Left colon (tissue), 2 donors: Measurements from ENCODE around the gene SMG7. TPM values are rescaled to one million over a fixed set of nuclear protein-coding genes. Genes with fewer than 3 reads are reported as not detected.

Source experiments
- ATAC-seq: fragments of 200-7000 bp; cut with Tn5 transposase; one replicate; pipeline ENCODE4 v1.9.1; 2020; ENCODE audit warnings: mild to moderate bottlenecking, moderate library complexity
- DNase-seq, 2 donors: peaks; one replicate each; pipeline ENCODE4 v3.0.0-alpha.2; 2020
- intact Hi-C, 2 donors: fragments of 100-400 bp; cut with DNase I in 1 of 2; cut with micrococcal nuclease in 1 of 2; formaldehyde crosslinking; loops; one replicate each; pipeline versions ENCODE4 v1.11.2 to v1.14.0; 2022; cut with DNase I, micrococcal nuclease
- total RNA-seq, 2 donors: library from RNA; stranded (reverse); fragmentation: NEBNext Ultra II Directional; extraction: Animal tissue kit (Norgen Biotek cat#: 25700); gene quantifications; one replicate each; pipeline ENCODE4 v1.2.1, GENCODE V29; 2021
- donor health status: DM: no; HTN: no; CAD: no.
- donor health status: DM: yes; HTN: yes; CAD: no.

The SMG7 gene
- total RNA-seq, 2 donors from 2014 or later = 53.4 to 56.3 TPM

DNA sequence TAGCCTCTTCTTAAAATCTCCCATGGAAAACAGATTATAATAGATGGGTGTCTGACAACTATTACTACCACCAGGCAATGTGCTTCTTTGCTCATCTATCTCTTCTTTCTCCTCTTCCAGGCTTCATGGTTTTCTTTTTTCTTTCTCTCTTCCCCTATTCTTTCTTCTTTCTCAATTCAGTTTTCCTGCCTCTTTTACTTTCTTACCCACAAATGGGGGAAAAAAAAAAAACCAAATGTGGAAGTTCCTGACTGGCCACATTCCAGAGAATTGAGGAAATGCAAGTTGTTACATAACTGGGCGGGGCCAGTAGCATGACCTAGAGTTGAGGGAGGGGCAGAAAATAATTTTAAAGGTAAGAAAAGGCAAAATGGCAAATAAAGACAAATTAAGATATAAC is 10.9 kb upstream of the SMG7 start:
- ATAC-seq = peak; percentile 68
- peak; percentile 36 for DNase-seq
- intact Hi-C loops = no loop called here

DNA sequence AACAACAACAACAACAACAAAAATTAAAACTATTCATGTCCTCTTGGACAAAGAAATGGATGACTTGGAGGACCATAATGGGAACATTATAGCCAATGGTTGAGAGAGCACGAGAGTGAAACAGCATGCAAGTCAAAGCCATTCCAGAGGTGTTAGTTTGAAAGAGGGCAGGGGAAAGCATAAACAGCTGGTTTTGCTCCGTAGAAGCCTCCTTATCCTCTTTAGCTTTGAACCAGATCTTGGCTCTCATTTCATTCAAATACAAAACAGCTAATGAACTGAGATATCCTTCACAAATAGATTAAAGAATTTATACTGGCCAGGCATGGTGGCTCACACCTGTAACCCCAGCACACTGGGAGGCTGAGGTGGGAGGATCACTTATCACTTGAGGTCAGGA is 8.7 kb upstream of the SMG7 start:
- no peak for ATAC-seq
- intact Hi-C loops = no loop called here
- DNase-seq = no peak

GRCh38 chr1:183466781-183467180 is 5.5 kb upstream of the SMG7 start:
- ATAC-seq (no peak), DNase-seq (no peak)
- intact Hi-C loops = no loop called here

DNA sequence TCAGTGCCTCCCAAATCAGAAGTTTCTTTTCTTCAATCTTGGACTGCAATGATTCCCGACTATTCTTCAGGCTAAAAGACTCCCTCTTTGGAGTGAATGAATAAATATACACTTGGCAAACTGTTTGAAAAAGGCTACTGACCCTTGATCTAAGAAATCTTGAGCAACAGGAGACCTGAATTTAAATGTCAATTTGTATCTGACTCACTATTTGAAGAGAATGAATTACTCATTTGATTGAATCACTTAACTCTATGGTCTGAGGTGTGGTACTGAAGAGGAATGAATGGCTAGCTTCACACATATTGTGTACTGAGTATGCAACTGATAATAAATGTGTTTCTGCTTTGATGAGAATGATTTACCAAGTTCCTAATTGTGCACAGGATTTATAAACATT is 4.6 kb upstream of the SMG7 start:
- ATAC-seq = peak; percentile 31
- intact Hi-C loops = no loop called here

GRCh38 chr1:183470147-183470960 is 1.9 kb upstream of the SMG7 start:
- ATAC-seq (peak; percentile 68), DNase-seq (peak; percentile 93 to 95)
- intact Hi-C loops = loop anchor here in 1 of 2 donors (5.0 kb wide), 1 partner anchor 152 kb away; no protein-coding TSS in a partner anchor

More for the DNA sequence above, 4.6 kb upstream of the SMG7 start:
- no peak for DNase-seq

DNA sequence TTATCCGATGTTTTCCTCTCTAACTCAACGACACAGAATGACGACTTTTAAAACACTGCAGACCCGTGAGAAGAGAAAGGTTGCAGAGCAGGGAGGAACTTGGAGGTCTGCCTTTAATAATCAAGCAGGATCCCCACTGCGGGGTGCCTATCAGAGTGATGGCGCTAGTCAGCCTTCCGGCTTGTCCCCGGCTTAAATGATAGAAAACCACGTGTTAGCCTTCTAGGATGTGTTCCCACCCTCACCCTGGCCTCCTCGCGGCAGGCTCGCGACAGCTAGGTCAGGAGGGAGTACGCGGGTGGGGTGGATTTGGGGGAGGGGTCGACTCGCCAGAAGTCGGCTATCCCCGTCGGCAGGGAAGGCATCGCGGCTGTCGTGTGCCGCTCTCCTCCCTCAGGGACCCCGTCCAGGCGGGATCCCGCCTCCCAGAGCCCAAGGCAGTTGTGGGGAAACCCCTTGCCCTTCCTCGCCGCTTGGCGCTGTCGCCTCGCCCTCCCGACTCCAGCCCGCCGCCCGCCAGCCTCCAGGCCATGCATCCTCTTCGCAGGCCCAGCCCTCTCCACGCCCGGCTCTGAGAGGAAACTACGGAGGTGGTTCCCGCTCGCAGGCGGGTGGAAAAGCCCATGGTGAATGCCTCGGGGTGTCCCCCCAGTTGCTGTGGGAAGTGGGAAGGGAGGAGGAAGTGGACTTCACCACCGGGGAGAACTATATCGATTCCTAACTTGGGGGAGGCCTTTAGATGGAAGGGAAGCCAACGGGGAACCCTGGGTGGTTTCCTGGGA is 1.1 kb upstream of the SMG7 start:
- ATAC-seq (peak; percentile 47), DNase-seq (peak; percentile 79 to 80)
- intact Hi-C loops = loop anchor here in 1 of 2 donors (5.0 kb wide), 1 partner anchor 151 kb away; no protein-coding TSS in a partner anchor

DNA sequence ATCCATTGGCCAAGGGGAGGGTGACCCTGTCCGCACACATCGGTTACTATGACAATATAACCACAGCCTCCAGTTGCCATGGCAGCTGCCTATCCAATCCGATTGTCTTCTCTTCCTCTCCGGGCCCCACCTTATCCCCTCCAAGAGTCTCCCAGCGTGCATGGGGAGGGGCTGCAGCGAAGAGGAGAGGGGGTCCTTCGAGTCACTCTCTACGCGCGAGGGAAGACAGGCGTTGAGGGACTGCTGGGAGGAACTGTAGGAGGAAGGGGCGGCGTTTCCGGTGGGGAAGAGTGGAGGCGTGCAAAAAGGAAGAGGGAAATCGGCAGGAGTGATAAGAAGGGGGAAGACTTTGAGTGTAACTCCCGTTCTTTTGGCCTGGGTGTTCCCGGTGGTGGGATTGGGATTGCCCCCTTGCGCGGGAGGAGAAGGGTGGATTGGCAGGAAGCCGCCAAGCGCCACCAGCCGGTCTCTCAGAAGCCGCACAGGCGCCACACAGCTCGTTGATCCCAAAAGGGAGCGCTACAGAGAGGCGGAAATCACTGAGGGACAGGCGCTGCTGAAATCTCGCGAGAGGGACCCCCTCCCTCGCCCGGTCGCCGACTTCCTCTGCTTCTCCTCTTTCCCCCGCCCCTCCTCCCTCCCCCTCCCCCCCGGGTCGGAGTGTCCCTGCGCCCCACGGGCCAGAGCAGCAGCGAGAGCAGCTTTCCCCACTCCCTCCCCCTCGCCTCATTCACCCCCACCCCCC is 384 bp upstream of the SMG7 start:
- ATAC-seq (peak; percentile 64), DNase-seq (peak; percentile 98)
- intact Hi-C loops = loop anchor here in 1 of 2 donors (5.0 kb wide), 1 partner anchor 150 kb away; no protein-coding TSS in a partner anchor

- DNase-seq (peak in 1 of 2 donors; percentile 18), ATAC-seq (no peak)
- intact Hi-C loops = loop anchor here in 1 of 2 donors (5.0 kb wide), 1 partner anchor 149 kb away; no protein-coding TSS in a partner anchor
These were observed 878 bp downstream of the SMG7 start for GRCh38 chr1:183473217-183473536.

DNA sequence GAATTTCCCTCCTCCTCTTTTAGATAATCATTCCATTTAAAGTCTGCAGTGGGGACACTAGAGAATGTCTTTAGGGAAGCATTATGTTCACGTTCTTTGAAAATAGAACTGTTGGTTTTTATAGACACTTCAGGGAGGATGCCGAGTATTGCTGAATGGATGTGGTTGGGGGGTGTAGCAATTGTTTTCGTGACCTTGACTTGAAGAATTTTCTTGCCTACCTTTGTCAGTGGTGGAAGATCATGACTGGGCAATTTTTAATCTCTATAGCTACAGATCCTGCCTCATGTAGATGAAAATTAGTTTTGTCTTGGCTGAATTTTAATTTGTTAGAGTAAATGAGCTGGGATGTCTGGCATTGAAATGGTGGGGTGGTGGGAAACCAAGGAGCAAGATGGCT is 3.8 kb downstream of the SMG7 start:
- DNase-seq (no peak), ATAC-seq (no peak)
- intact Hi-C loops = no loop called here

GRCh38 chr1:183477986-183478781 is 5.9 kb downstream of the SMG7 start:
- no peak for DNase-seq
- intact Hi-C loops = no loop called here
- no peak for ATAC-seq

- intact Hi-C loops = no loop called here
- DNase-seq (no peak), ATAC-seq (no peak)
These were observed 8.7 kb downstream of the SMG7 start for GRCh38 chr1:183480971-183481441.

- DNase-seq (no peak), ATAC-seq (no peak)
- intact Hi-C loops = no loop called here
These were observed 10.9 kb downstream of the SMG7 start for GRCh38 chr1:183483224-183483623.

DNA sequence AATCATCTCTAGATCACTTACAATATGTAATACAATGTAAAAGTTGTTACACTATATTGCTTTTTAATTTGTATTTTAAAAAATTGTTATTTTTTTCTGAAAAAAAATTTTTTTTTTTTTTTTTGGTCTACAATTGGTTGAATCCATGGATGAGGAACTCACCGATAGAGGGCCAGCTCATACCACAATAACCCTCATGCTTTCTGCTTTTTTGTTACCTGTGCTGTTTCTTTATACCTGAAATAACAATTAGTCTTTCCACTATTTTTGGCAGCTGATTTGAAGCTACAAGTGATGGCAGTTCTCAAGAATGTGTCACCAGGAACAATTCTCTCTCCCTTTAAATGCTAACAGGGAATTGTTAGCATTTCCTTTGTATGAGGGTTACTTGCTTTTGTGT is 12.0 kb downstream of the SMG7 start:
- intact Hi-C loops = no loop called here
- no peak for ATAC-seq
- no peak for DNase-seq

- ATAC-seq (no peak), DNase-seq (no peak)
- intact Hi-C loops = no loop called here
These were observed 12.6 kb downstream of the SMG7 start for GRCh38 chr1:183484851-183485250.

- no peak for ATAC-seq
- no peak for DNase-seq
- intact Hi-C loops = no loop called here
These were observed 15.6 kb downstream of the SMG7 start for GRCh38 chr1:183487674-183488442.

DNA sequence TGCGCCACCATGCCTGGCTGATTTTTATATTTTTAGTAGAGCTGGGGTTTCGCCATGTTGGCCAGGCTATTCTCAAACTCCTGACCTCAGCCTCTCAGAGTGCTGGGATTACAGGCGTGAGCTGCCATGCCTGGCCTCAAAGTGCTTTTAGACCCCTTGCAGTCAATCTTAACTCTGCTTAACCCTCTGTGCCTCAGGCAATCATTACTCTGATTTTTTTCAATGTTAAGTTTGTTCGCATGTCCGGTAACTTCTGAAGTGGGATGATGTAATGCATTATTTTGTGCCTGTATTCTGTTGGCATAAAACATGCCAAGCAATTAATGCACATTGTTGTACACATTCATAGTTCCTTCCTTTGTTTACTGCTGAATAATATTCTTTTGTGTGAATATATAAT is 18.6 kb downstream of the SMG7 start:
- no peak for DNase-seq
- intact Hi-C loops = no loop called here
- no peak for ATAC-seq

DNA sequence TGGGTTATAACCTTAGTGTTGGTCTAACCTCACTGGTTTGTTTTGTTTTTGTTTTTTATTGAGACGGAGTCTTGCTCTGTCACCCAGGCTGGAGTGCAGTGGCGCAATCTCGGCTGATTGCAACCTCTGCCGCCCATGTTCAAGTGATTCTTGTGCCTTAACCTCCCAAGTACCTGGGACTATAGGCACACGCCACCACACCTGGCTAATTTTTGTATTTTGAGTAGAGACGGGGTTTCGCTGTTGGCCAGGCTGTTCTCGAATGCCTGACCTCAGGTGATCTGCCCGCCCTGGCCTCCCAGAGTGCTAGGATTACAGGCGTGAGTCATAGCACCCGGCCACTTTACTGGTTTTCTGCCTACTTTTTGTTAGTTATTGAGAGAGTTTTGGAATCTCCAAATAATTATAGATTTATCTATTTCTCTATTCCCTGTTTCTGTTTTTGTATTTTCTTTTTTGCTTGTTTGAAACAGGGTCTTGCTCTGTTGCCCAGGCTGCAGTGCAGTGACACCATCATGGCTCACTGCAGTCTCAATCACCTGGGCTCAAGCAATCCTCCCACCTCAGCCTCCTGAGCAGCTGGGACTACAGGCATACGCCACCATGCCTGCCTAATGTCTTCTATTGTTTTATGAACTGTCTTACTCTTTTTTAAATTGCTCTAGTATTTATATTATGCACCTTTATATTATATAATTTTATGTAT is 21.4 kb downstream of the SMG7 start:
- DNase-seq = no peak
- no peak for ATAC-seq
- intact Hi-C loops = no loop called here
